ENCODE data around the gene ZNF438. TPM values are rescaled to one million over a fixed set of nuclear protein-coding genes. Genes with fewer than 3 reads are reported as not detected.

Gene ZNF438
- total and polyA plus RNA-seq, 7 experiments from 2014 or later, result 3.9 to 9.4 (median 4.2) TPM

GRCh38 chr10:30979956-30980355 is 51.7 kb downstream of the ZNF438 start:
- H3K9me3 Mint-ChIP-seq, result peaks cover 0 to 14% (median 4%) of the 10 kb centered on the region in 11 donors
- no peaks in the 10 kb centered on the region for H3K4me1 ChIP-seq (ENCODE audit: control insufficient read depth in 2 of 2, insufficient read depth in 2 of 2, low read length in 2 of 2)
- CTCF ChIA-PET, result no interaction called here

GRCh38 chr10:30978843-30979242 is 52.8 kb downstream of the ZNF438 start:
- Mint-ChIP-seq H3K27ac (no peak overlapping the region), H3K9me3 (peaks cover 0 to 14% (median 4%) of the 10 kb centered on the region in 11 donors), H3K36me3 (peaks cover 12 to 33% (median 27%) of the 10 kb centered on the region in 5 donors), H3K27me3 (no peaks in the 10 kb centered on the region), H3K4me3 (no peak overlapping the region), H3K4me1 (peaks cover 0 to 6% (median 4%) of the 10 kb centered on the region in 7 donors)
- intact Hi-C loops (cut with micrococcal nuclease), result no loop called here
- Histone ChIP-seq H3K36me3 (ENCODE audit: control insufficient read depth in 2 of 3, insufficient read depth in 3 of 3, low read length in 3 of 3) (no peaks in the 10 kb centered on the region), H3K9me3 (ENCODE audit: control insufficient read depth in 2 of 3, low read length in 3 of 3) (no peaks in the 10 kb centered on the region), H3K27me3 (ENCODE audit: control insufficient read depth in 2 of 2, insufficient read depth in 2 of 2, low read length in 2 of 2) (no peaks in the 10 kb centered on the region), H3K4me3 (ENCODE audit: low read length) (no peak overlapping the region), H3K27ac (ENCODE audit: low read depth, low read length) (no peak overlapping the region), H3K4me1 (ENCODE audit: control insufficient read depth in 2 of 2, insufficient read depth in 2 of 2, low read length in 2 of 2) (no peaks in the 10 kb centered on the region)
- no peak for ATAC-seq
- DNase-seq, result no peak
- POLR2A ChIA-PET, result no interaction called here
- CTCF ChIA-PET, result no interaction called here

More at GRCh38 chr10:30979956-30980355, 51.7 kb downstream of the ZNF438 start:
- POLR2A ChIA-PET, result no interaction called here
- Mint-ChIP-seq H3K4me1 (peaks cover 0 to 8% (median 3%) of the 10 kb centered on the region in 7 donors), H3K27me3 (no peaks in the 10 kb centered on the region), H3K27ac (no peak overlapping the region), H3K36me3 (peaks cover 12 to 34% (median 26%) of the 10 kb centered on the region in 5 donors), H3K4me3 (no peak overlapping the region)
- no peak overlapping the region for H3K4me3 ChIP-seq (ENCODE audit: low read length)
- H3K36me3 ChIP-seq (ENCODE audit: control insufficient read depth in 2 of 3, insufficient read depth in 3 of 3, low read length in 3 of 3), result no peaks in the 10 kb centered on the region
- no peaks in the 10 kb centered on the region for H3K9me3 ChIP-seq (ENCODE audit: control insufficient read depth in 2 of 3, low read length in 3 of 3)
- H3K27me3 ChIP-seq (ENCODE audit: control insufficient read depth in 2 of 2, insufficient read depth in 2 of 2, low read length in 2 of 2), result no peaks in the 10 kb centered on the region
- ATAC-seq (no peak), DNase-seq (no peak)
- H3K27ac ChIP-seq (ENCODE audit: low read depth, low read length), result no peak overlapping the region
- intact Hi-C loops (cut with micrococcal nuclease), result loop anchor here in 1 of 2 donors (10.0 kb wide), 1 partner anchor 45 kb away; no protein-coding TSS in a partner anchor

GRCh38 chr10:30977385-30977784 is 54.3 kb downstream of the ZNF438 start:
- intact Hi-C loops (cut with micrococcal nuclease), result no loop called here
- Mint-ChIP-seq H3K27ac (no peak overlapping the region), H3K27me3 (no peaks in the 10 kb centered on the region), H3K4me1 (peaks cover 0 to 6% (median 0%) of the 10 kb centered on the region in 7 donors), H3K4me3 (no peak overlapping the region), H3K9me3 (peaks cover 0 to 10% (median 0%) of the 10 kb centered on the region in 11 donors), H3K36me3 (peaks cover 8 to 27% (median 22%) of the 10 kb centered on the region in 5 donors)
- Histone ChIP-seq H3K4me3 (ENCODE audit: low read length) (no peak overlapping the region), H3K9me3 (ENCODE audit: control insufficient read depth in 2 of 3, low read length in 3 of 3) (no peaks in the 10 kb centered on the region), H3K27me3 (ENCODE audit: control insufficient read depth in 2 of 2, insufficient read depth in 2 of 2, low read length in 2 of 2) (no peaks in the 10 kb centered on the region), H3K36me3 (ENCODE audit: control insufficient read depth in 2 of 3, insufficient read depth in 3 of 3, low read length in 3 of 3) (no peaks in the 10 kb centered on the region), H3K27ac (ENCODE audit: low read depth, low read length) (no peak overlapping the region), H3K4me1 (ENCODE audit: control insufficient read depth in 2 of 2, insufficient read depth in 2 of 2, low read length in 2 of 2) (no peaks in the 10 kb centered on the region)
- ChIA-PET POLR2A (no interaction called here), CTCF (no interaction called here)
- DNase-seq (no peak), ATAC-seq (no peak)

GRCh38 chr10:30974773-30975415 is 56.8 kb downstream of the ZNF438 start:
- intact Hi-C loops (cut with micrococcal nuclease), result no loop called here
- Histone ChIP-seq H3K4me3 (ENCODE audit: low read length) (no peak overlapping the region), H3K27ac (ENCODE audit: low read depth, low read length) (no peak overlapping the region), H3K27me3 (ENCODE audit: control insufficient read depth in 2 of 2, insufficient read depth in 2 of 2, low read length in 2 of 2) (no peaks in the 10 kb centered on the region), H3K9me3 (ENCODE audit: control insufficient read depth in 2 of 3, low read length in 3 of 3) (no peaks in the 10 kb centered on the region), H3K4me1 (ENCODE audit: control insufficient read depth in 2 of 2, insufficient read depth in 2 of 2, low read length in 2 of 2) (no peaks in the 10 kb centered on the region), H3K36me3 (ENCODE audit: control insufficient read depth in 2 of 3, insufficient read depth in 3 of 3, low read length in 3 of 3) (no peaks in the 10 kb centered on the region)
- no peak for ATAC-seq
- H3K9me3 Mint-ChIP-seq, result peaks cover 0 to 7% (median 0%) of the 10 kb centered on the region in 11 donors
- DNase-seq, result no peak
- no peak overlapping the region for H3K4me3 Mint-ChIP-seq
- peaks cover 3 to 17% (median 14%) of the 10 kb centered on the region in 5 donors for H3K36me3 Mint-ChIP-seq
- CTCF ChIA-PET, result no interaction called here
- no peak overlapping the region for H3K27ac Mint-ChIP-seq
- POLR2A ChIA-PET, result no interaction called here
- H3K4me1 Mint-ChIP-seq, result peaks cover 0 to 6% (median 0%) of the 10 kb centered on the region in 7 donors
- no peaks in the 10 kb centered on the region for H3K27me3 Mint-ChIP-seq

- intact Hi-C loops (cut with micrococcal nuclease), result no loop called here
- ATAC-seq, result no peak
- H3K4me1 Mint-ChIP-seq, result peaks cover 0 to 6% (median 0%) of the 10 kb centered on the region in 7 donors
These were observed 57.3 kb downstream of the ZNF438 start for GRCh38 chr10:30974355-30974754.

GRCh38 chr10:30973737-30974136 is 57.9 kb downstream of the ZNF438 start:
- Mint-ChIP-seq H3K4me1 (peaks cover 0 to 8% (median 0%) of the 10 kb centered on the region in 7 donors), H3K4me3 (no peak overlapping the region), H3K27me3 (no peaks in the 10 kb centered on the region), H3K36me3 (peaks cover 0 to 7% (median 4%) of the 10 kb centered on the region in 5 donors), H3K27ac (no peak overlapping the region), H3K9me3 (no peaks in the 10 kb centered on the region)
- Histone ChIP-seq H3K27me3 (ENCODE audit: control insufficient read depth in 2 of 2, insufficient read depth in 2 of 2, low read length in 2 of 2) (no peaks in the 10 kb centered on the region), H3K36me3 (ENCODE audit: control insufficient read depth in 2 of 3, insufficient read depth in 3 of 3, low read length in 3 of 3) (no peaks in the 10 kb centered on the region), H3K4me1 (ENCODE audit: control insufficient read depth in 2 of 2, insufficient read depth in 2 of 2, low read length in 2 of 2) (no peaks in the 10 kb centered on the region), H3K27ac (ENCODE audit: low read depth, low read length) (no peak overlapping the region), H3K4me3 (ENCODE audit: low read length) (no peak overlapping the region), H3K9me3 (ENCODE audit: control insufficient read depth in 2 of 3, low read length in 3 of 3) (no peaks in the 10 kb centered on the region)
- DNase-seq, result no peak
- POLR2A ChIA-PET, result no interaction called here
- ATAC-seq, result no peak
- intact Hi-C loops (cut with micrococcal nuclease), result no loop called here
- CTCF ChIA-PET, result no interaction called here

More at GRCh38 chr10:30974355-30974754, 57.3 kb downstream of the ZNF438 start:
- Mint-ChIP-seq H3K27me3 (no peaks in the 10 kb centered on the region), H3K27ac (no peak overlapping the region), H3K36me3 (peaks cover 0 to 11% (median 9%) of the 10 kb centered on the region in 5 donors), H3K9me3 (peaks cover 0 to 2% (median 0%) of the 10 kb centered on the region in 11 donors), H3K4me3 (no peak overlapping the region)
- DNase-seq, result no peak
- H3K27me3 ChIP-seq (ENCODE audit: control insufficient read depth in 2 of 2, insufficient read depth in 2 of 2, low read length in 2 of 2), result no peaks in the 10 kb centered on the region
- no peaks in the 10 kb centered on the region for H3K4me1 ChIP-seq (ENCODE audit: control insufficient read depth in 2 of 2, insufficient read depth in 2 of 2, low read length in 2 of 2)
- no peak overlapping the region for H3K27ac ChIP-seq (ENCODE audit: low read depth, low read length)
- no peaks in the 10 kb centered on the region for H3K9me3 ChIP-seq (ENCODE audit: control insufficient read depth in 2 of 3, low read length in 3 of 3)
- no peaks in the 10 kb centered on the region for H3K36me3 ChIP-seq (ENCODE audit: control insufficient read depth in 2 of 3, insufficient read depth in 3 of 3, low read length in 3 of 3)
- ChIA-PET CTCF (no interaction called here), POLR2A (no interaction called here)
- H3K4me3 ChIP-seq (ENCODE audit: low read length), result no peak overlapping the region

Measured in naive thymus-derived CD4-positive, alpha-beta T cell (primary cell).